Activated B cell treated with CpG ODN at 0.5 μM for 24 hours (primary cell): ENCODE measurements around the gene SAYSD1. TPM values are rescaled to one million over a fixed set of nuclear protein-coding genes. Genes with fewer than 3 reads are reported as not detected.

Source experiments
- ATAC-seq: fragments of 200-7000 bp; cut with Tn5 transposase; one replicate; pipeline ENCODE4 v1.10.0; 2021; ENCODE audit warnings: low read depth, mild to moderate bottlenecking, moderate library complexity
- CTCF ChIA-PET: fragments of 350-600 bp; sonication (Branson Sonifier 250); formaldehyde crosslinking; loops from one replicate; lab custom pipeline; 2021; ENCODE audit warnings: antibody characterized with exemption; lab: Charles Lee
- POLR2A ChIA-PET: fragments of 350-600 bp; sonication (Branson Sonifier 250); formaldehyde crosslinking; loops from one replicate; lab custom pipeline; 2021; ENCODE audit warnings: antibody characterized with exemption; lab: Charles Lee
- DNase-seq: peaks from one replicate; pipeline ENCODE4 v3.0.0; 2022
- H3K27ac Mint-ChIP-seq: one replicate; pipeline ENCODE4 v1.8.0; 2020; ENCODE audit warnings: mixed read lengths
- H3K27me3 Mint-ChIP-seq: one replicate; pipeline ENCODE4 v1.8.0; 2021; ENCODE audit warnings: mixed read lengths
- H3K36me3 Mint-ChIP-seq: one replicate; pipeline ENCODE4 v1.8.0; 2021; ENCODE audit warnings: low read depth, mixed read lengths
- H3K4me1 Mint-ChIP-seq: one replicate; pipeline ENCODE4 v1.8.0; 2021; ENCODE audit warnings: mixed read lengths
- H3K4me3 Mint-ChIP-seq: one replicate; pipeline ENCODE4 v1.8.0; 2020; ENCODE audit warnings: mild to moderate bottlenecking, mixed read lengths
- H3K9me3 Mint-ChIP-seq: one replicate; pipeline ENCODE4 v1.8.0; 2020; ENCODE audit warnings: mixed read lengths
- intact Hi-C: fragments of 100-400 bp; cut with micrococcal nuclease; formaldehyde crosslinking; loops from one replicate; pipeline ENCODE4 v1.15.1; 2024
- total RNA-seq: library from RNA; stranded (reverse); gene quantifications from 2 replicates; pipeline ENCODE4 v1.2.3, GENCODE V29; 2022
- TF ChIP-seq, protein P1 (sequence below): fragments of 200-600 bp; IDR thresholded peaks from one replicate; pipeline ENCODE4 v1.8.0; 2022; ENCODE audit warnings: antibody characterized with exemption, mild to moderate bottlenecking

Gene SAYSD1
- total RNA-seq, 1 donor from 2014 or later, result 9.6 TPM

DNA sequence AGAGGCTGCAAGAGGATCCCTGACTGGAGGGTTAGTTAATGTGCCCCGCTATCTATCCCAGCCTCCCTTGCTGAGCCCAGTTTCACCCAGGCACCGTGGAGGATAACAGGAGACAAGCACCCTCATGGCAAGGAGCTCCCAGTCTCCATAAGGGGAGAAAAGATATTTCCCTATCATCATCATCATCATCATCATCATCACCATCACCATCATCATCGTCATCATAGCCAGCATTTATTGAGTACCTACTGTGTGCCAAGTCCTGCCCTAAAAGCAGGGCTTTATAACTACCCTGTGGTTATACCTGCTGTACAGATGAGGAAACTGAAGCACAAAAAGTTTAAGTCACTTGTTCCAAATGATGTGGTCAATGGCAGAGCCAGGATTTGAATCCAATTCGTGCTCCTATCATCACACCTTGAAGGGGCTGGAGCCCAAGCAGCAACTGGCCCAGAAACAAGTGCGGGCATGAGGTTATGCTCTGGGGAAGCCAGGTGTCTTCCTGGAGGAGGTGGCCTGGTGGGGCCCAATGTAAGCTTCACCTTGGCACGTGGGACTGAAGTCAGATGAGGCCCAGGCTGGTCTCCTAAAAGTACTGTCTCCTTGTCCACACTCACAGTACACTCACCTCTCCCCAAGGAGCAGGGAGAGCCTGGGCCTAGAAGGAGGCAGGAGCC is 56.4 kb downstream of the SAYSD1 start:
- DNase-seq, result no peak
- CTCF ChIA-PET, result no interaction called here
- intact Hi-C loops, result no loop called here
- no peaks in the 10 kb centered on the region for H3K9me3 Mint-ChIP-seq
- no peaks in the 10 kb centered on the region for H3K36me3 Mint-ChIP-seq
- H3K4me3 Mint-ChIP-seq, result no peak overlapping the region
- H3K27me3 Mint-ChIP-seq, result peaks cover 20% of the 10 kb centered on the region
- H3K27ac Mint-ChIP-seq, result no peak overlapping the region
- POLR2A ChIA-PET, result no interaction called here
- TF ChIP-seq, protein P1, sequence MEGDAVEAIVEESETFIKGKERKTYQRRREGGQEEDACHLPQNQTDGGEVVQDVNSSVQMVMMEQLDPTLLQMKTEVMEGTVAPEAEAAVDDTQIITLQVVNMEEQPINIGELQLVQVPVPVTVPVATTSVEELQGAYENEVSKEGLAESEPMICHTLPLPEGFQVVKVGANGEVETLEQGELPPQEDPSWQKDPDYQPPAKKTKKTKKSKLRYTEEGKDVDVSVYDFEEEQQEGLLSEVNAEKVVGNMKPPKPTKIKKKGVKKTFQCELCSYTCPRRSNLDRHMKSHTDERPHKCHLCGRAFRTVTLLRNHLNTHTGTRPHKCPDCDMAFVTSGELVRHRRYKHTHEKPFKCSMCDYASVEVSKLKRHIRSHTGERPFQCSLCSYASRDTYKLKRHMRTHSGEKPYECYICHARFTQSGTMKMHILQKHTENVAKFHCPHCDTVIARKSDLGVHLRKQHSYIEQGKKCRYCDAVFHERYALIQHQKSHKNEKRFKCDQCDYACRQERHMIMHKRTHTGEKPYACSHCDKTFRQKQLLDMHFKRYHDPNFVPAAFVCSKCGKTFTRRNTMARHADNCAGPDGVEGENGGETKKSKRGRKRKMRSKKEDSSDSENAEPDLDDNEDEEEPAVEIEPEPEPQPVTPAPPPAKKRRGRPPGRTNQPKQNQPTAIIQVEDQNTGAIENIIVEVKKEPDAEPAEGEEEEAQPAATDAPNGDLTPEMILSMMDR, result no peak
- ATAC-seq, result no peak
- no peaks in the 10 kb centered on the region for H3K4me1 Mint-ChIP-seq

DNA sequence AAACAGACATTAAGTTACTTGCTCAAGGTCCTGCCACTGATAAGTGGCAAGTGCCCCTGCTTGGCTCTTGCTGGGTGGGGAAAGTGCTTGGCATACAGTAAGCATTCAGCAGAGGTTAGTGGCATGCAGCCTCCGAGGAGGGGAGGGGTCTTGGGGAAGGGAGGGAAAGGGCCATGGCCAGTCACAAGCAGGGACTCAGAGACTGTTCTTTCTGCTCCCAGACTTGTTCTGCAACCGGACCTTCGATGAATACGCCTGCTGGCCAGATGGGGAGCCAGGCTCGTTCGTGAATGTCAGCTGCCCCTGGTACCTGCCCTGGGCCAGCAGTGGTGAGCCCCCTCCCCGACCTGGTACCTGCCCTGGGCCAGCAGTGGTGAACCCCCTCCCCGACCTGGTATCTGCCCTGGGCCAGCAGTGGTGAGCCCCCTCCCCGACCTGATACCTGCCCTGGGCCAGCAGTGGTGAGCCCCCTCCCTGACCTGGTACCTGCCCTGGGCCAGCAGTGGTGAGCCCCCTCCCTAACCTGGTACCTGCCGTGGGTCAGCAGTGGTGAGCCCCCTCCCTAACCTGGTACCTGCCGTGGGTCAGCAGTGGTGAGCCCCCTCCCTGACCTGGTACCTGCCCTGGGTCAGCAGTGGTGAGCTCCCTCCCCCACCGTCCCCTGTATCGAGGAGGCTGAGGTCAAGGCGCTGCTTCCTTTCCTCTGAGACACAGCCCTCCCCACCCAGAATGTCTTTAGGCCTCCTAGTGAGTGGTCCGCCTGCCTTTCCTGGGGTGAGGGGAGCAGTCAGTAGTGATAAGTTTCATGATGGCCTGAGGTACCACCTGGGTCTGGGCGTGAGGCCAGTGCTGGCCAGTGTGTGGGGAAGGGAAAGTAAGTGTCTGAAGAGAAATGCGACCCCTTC is 57.5 kb downstream of the SAYSD1 start:
- H3K27ac Mint-ChIP-seq, result no peak overlapping the region
- no peak overlapping the region for H3K4me3 Mint-ChIP-seq
- H3K9me3 Mint-ChIP-seq, result no peaks in the 10 kb centered on the region
- CTCF ChIA-PET, result no interaction called here
- H3K27me3 Mint-ChIP-seq, result peaks cover 27% of the 10 kb centered on the region
- TF ChIP-seq, protein P1, result no peak
- DNase-seq, result no peak
- ATAC-seq, result no peak
- POLR2A ChIA-PET, result no interaction called here
- H3K4me1 Mint-ChIP-seq, result no peaks in the 10 kb centered on the region
- H3K36me3 Mint-ChIP-seq, result no peaks in the 10 kb centered on the region
- intact Hi-C loops, result no loop called here

GRCh38 chr6:39056681-39057080 is 58.3 kb downstream of the SAYSD1 start:
- no peak for DNase-seq
- no peaks in the 10 kb centered on the region for H3K9me3 Mint-ChIP-seq
- no peak for ATAC-seq
- TF ChIP-seq, protein P1, result no peak
- no peak overlapping the region for H3K4me3 Mint-ChIP-seq
- no peak overlapping the region for H3K27ac Mint-ChIP-seq
- ChIA-PET POLR2A (no interaction called here), CTCF (no interaction called here)
- H3K27me3 Mint-ChIP-seq, result peaks cover 30% of the 10 kb centered on the region
- H3K4me1 Mint-ChIP-seq, result no peaks in the 10 kb centered on the region
- H3K36me3 Mint-ChIP-seq, result no peaks in the 10 kb centered on the region
- intact Hi-C loops, result no loop called here

DNA sequence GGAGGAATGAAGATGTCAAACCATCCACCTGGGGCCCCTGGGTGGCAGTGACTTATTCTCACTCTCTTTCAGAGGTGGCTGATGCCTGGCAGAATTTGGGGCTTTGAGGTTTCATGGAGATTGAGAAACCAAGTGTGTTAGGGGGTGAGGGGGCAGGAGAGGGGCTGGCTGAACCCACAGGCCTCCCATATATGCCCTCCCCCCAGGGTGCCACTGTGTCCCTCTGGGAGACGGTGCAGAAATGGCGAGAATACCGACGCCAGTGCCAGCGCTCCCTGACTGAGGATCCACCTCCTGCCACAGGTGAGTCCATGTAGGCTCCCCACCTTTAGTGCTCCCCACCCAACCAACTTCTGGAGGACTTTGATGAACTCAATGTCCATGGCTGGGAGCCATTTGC is 58.8 kb downstream of the SAYSD1 start:
- ChIA-PET POLR2A (no interaction called here), CTCF (no interaction called here)
- DNase-seq, result no peak
- H3K27ac Mint-ChIP-seq, result no peak overlapping the region
- H3K27me3 Mint-ChIP-seq, result peaks cover 33% of the 10 kb centered on the region
- no peak overlapping the region for H3K4me3 Mint-ChIP-seq
- ATAC-seq, result no peak
- TF ChIP-seq, protein P1, result no peak
- no peaks in the 10 kb centered on the region for H3K4me1 Mint-ChIP-seq
- intact Hi-C loops, result no loop called here
- no peaks in the 10 kb centered on the region for H3K9me3 Mint-ChIP-seq
- H3K36me3 Mint-ChIP-seq, result no peaks in the 10 kb centered on the region

GRCh38 chr6:39055661-39056060 is 59.3 kb downstream of the SAYSD1 start:
- Mint-ChIP-seq H3K9me3 (no peaks in the 10 kb centered on the region), H3K4me1 (no peaks in the 10 kb centered on the region), H3K27me3 (peaks cover 36% of the 10 kb centered on the region), H3K4me3 (no peak overlapping the region), H3K36me3 (no peaks in the 10 kb centered on the region), H3K27ac (no peak overlapping the region)
- CTCF ChIA-PET, result no interaction called here
- intact Hi-C loops, result no loop called here
- TF ChIP-seq, protein P1, result no peak
- DNase-seq (no peak), ATAC-seq (no peak)
- POLR2A ChIA-PET, result no interaction called here
